Smooth muscle cell (in vitro differentiated cells): Measurements from ENCODE around the gene NOP53. TPM values are rescaled to one million over a fixed set of nuclear protein-coding genes. Genes with fewer than 3 reads are reported as not detected.
"Not testable (repeated sequence)": the region's sequence is repeated elsewhere in the genome, so short reads cannot be mapped to it uniquely, and the experiment has no call there.

Experiments used
- DNase-seq: peaks from one replicate; lab custom pipeline; 2025; ENCODE audit not compliant: unreplicated experiment; lab: John Stamatoyannopoulos, UW
- H2AFZ ChIP-seq: fragments of 200-600 bp; sonication (generic); 2 replicates; pipeline ENCODE4 v1.6.0; 2016; ENCODE audit warnings: antibody characterized with exemption, low read depth, mild to moderate bottlenecking
- H3F3A ChIP-seq: fragments of 200-600 bp; sonication (generic); 2 replicates; pipeline ENCODE4 v1.6.0; 2017; ENCODE audit warnings: antibody characterized with exemption, low read depth
- H3K27ac ChIP-seq: fragments of 200-600 bp; sonication (generic); 2 replicates; pipeline ENCODE4 v1.5.1; 2016; ENCODE audit warnings: low read depth, mild to moderate bottlenecking
- H3K27me3 ChIP-seq: fragments of 200-600 bp; sonication (generic); 2 replicates; pipeline ENCODE4 v1.6.1; 2016; ENCODE audit warnings: low read depth, mild to moderate bottlenecking
- H3K36me3 ChIP-seq: fragments of 200-600 bp; sonication (generic); 2 replicates; pipeline ENCODE4 v1.5.1; 2016; ENCODE audit warnings: low read depth
- H3K4me1 ChIP-seq: fragments of 200-600 bp; sonication (generic); 2 replicates; pipeline ENCODE4 v1.5.1; 2016; ENCODE audit warnings: low read depth
- H3K4me2 ChIP-seq: fragments of 200-600 bp; sonication (generic); 2 replicates; pipeline ENCODE4 v1.6.0; 2016; ENCODE audit warnings: mild to moderate bottlenecking
- H3K4me3 ChIP-seq: fragments of 200-600 bp; sonication (generic); 2 replicates; pipeline ENCODE4 v1.5.1; 2016; ENCODE audit warnings: mild to moderate bottlenecking
- H3K79me2 ChIP-seq: fragments of 200-600 bp; sonication (generic); 2 replicates; pipeline ENCODE4 v1.6.0; 2016; ENCODE audit warnings: low read depth, mild to moderate bottlenecking
- H3K9ac ChIP-seq: fragments of 200-600 bp; sonication (generic); 2 replicates; pipeline ENCODE4 v1.6.0; 2016; ENCODE audit warnings: low read depth
- H3K9me3 ChIP-seq: fragments of 200-600 bp; sonication (generic); replicated peaks from 2 replicates; pipeline ENCODE4 v1.5.1; 2016; ENCODE audit warnings: low read depth
- H4K20me1 ChIP-seq: fragments of 200-600 bp; sonication (generic); 2 replicates; pipeline ENCODE4 v1.6.0; 2016; ENCODE audit warnings: low read depth
- CTCF ChIP-seq: fragments of 200-600 bp; sonication (generic); IDR thresholded peaks from 2 replicates; pipeline ENCODE4 v1.5.1; 2017; ENCODE audit warnings: borderline replicate concordance, mild to moderate bottlenecking, antibody characterized with exemption; ENCODE audit not compliant: insufficient read depth, poor library complexity, severe bottlenecking
- WGBS: methylation state at CpG from one replicate; pipeline ENCODE4 v1.1.7; 2016; ENCODE audit warnings: low lambda C conversion rate; 5-methylcytosine and 5-hydroxymethylcytosine counted together
- polyA plus RNA-seq: library from polyadenylated mRNA; unstranded; fragments of >200 nt; fragmentation: Nextera tagmentation; extraction: Ambion mirVana; gene quantifications from 2 replicates; pipeline ENCODE4 v1.2.1, GENCODE V29; 2016
- total RNA-seq: library from RNA; depleted of rRNA; stranded (reverse); fragments of >200 nt; gene quantifications from 2 replicates; pipeline ENCODE4 v1.2.3, GENCODE V29; 2014

The NOP53 gene
- total and polyA plus RNA-seq, 2 experiments from 2014 or later, result 42.8 to 74.5 TPM

- Histone ChIP-seq H3K27ac (peak overlapping the region; percentile 95), H2AFZ (no peak overlapping the region), H4K20me1 (peaks cover 48% of the 10 kb centered on the region)
Measured at GRCh38 chr19:47779524-47780214, 34.3 kb downstream of the NOP53 start.

DNA sequence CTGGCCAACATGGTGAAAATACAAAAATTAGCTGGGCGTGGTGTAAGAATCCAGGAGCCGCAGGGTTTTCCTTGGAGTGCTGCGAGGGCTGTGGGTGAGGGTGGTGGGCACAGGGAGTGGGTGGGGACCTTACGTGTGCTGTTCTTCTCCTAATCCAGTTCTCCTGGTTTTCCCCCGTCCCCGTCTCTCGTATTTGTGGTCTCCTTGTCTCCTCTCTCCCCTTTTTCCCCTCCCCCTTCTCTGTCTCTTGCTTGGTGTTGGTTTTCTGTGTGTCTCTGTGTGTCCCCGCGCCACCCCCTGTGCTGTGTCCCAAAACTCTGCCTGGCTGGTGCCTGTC, 34.8 kb downstream of the NOP53 start:
- no peak for TF ChIP-seq CTCF
- peak overlapping the region; percentile 74 for H3K4me3 ChIP-seq
- peaks cover 12% of the 10 kb centered on the region for H3F3A ChIP-seq
- peak overlapping the region; percentile 44 for H3K27ac ChIP-seq
- 51% methylated on average over 9 of the region's 9 CpGs for WGBS
- no peaks in the 10 kb centered on the region for H3K9me3 ChIP-seq
- no peak for DNase-seq
- H2AFZ ChIP-seq, result no peak overlapping the region
- H3K79me2 ChIP-seq, result peaks cover 31% of the 10 kb centered on the region
- H4K20me1 ChIP-seq, result peaks cover 48% of the 10 kb centered on the region
- H3K36me3 ChIP-seq, result no peaks in the 10 kb centered on the region
- peak overlapping the region; percentile 91 for H3K4me2 ChIP-seq
- H3K4me1 ChIP-seq, result peaks cover 11% of the 10 kb centered on the region
- H3K27me3 ChIP-seq, result no peaks in the 10 kb centered on the region
- peak overlapping the region; percentile 13 for H3K9ac ChIP-seq

More at GRCh38 chr19:47779524-47780214, 34.3 kb downstream of the NOP53 start:
- Histone ChIP-seq H3K27me3 (no peaks in the 10 kb centered on the region), H3K4me2 (peak overlapping the region; percentile 91), H3K79me2 (peaks cover 31% of the 10 kb centered on the region), H3K4me1 (peaks cover 11% of the 10 kb centered on the region), H3K9me3 (no peaks in the 10 kb centered on the region), H3K4me3 (peak overlapping the region; percentile 74), H3K36me3 (no peaks in the 10 kb centered on the region), H3K9ac (peak overlapping the region; percentile 13), H3F3A (peaks cover 12% of the 10 kb centered on the region)
- no peak for TF ChIP-seq CTCF
- 51% methylated on average over 24 of the region's 24 CpGs for WGBS
- no peak for DNase-seq

- Histone ChIP-seq H3K4me2 (no peak overlapping the region), H4K20me1 (peaks cover 48% of the 10 kb centered on the region), H3K27me3 (no peaks in the 10 kb centered on the region), H3F3A (peaks cover 12% of the 10 kb centered on the region), H3K9me3 (no peaks in the 10 kb centered on the region), H3K27ac (no peak overlapping the region), H2AFZ (no peak overlapping the region), H3K79me2 (peaks cover 31% of the 10 kb centered on the region), H3K4me1 (peaks cover 11% of the 10 kb centered on the region), H3K4me3 (no peak overlapping the region), H3K36me3 (no peaks in the 10 kb centered on the region), H3K9ac (no peak overlapping the region)
- no peak for DNase-seq
- no peak for TF ChIP-seq CTCF
- WGBS, result 90% methylated on average over 9 of the region's 9 CpGs
Measured at GRCh38 chr19:47781590-47782262, 36.4 kb downstream of the NOP53 start.

DNA sequence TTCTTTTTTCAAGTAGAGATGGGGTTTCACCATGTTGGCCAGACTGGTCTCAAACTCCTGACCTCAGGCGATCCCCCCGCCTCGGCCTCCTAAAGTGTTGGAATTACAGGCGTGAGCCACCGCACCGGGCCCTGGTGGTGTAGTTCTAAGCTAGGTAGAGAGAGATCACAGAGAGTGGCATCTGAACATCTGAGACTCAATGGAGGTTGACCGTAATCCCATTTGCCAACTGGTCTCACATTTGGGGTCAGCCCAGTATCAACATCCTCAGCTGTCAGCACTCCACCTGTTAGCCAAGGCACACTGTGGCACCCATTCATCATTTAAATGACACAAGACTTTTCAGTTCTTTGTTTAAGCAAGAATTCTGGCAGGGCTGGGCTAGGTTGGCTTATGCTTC, 41.2 kb downstream of the NOP53 start:
- H3K9me3 ChIP-seq, result no peaks in the 10 kb centered on the region
- TF ChIP-seq CTCF, result no peak
- H2AFZ ChIP-seq, result no peak overlapping the region
- WGBS, result 92% methylated on average over 7 of the region's 7 CpGs
- H3K36me3 ChIP-seq, result no peaks in the 10 kb centered on the region
- DNase-seq, result no peak
- no peak overlapping the region for H3K9ac ChIP-seq
- H3F3A ChIP-seq, result peaks cover 11% of the 10 kb centered on the region
- peaks cover 4% of the 10 kb centered on the region for H3K4me1 ChIP-seq
- no peaks in the 10 kb centered on the region for H3K27me3 ChIP-seq
- H4K20me1 ChIP-seq, result peaks cover 26% of the 10 kb centered on the region
- no peak overlapping the region for H3K4me3 ChIP-seq
- H3K27ac ChIP-seq, result no peak overlapping the region
- H3K4me2 ChIP-seq, result no peak overlapping the region
- H3K79me2 ChIP-seq, result no peaks in the 10 kb centered on the region

GRCh38 chr19:47787307-47787706, 42.0 kb downstream of the NOP53 start:
- H3K4me3 ChIP-seq, H3K27me3 ChIP-seq, H3K79me2 ChIP-seq, H3K4me1 ChIP-seq, H2AFZ ChIP-seq, H3K36me3 ChIP-seq, H3K9me3 ChIP-seq, H3K27ac ChIP-seq, H3K9ac ChIP-seq, H3K4me2 ChIP-seq, DNase-seq, H3F3A ChIP-seq: not testable (repeated sequence)
- WGBS, result 89% methylated on average over 10 of the region's 10 CpGs
- H4K20me1 ChIP-seq, result peaks cover 19% of the 10 kb centered on the region
